ENCODE results near the gene GADL1.

DNA sequence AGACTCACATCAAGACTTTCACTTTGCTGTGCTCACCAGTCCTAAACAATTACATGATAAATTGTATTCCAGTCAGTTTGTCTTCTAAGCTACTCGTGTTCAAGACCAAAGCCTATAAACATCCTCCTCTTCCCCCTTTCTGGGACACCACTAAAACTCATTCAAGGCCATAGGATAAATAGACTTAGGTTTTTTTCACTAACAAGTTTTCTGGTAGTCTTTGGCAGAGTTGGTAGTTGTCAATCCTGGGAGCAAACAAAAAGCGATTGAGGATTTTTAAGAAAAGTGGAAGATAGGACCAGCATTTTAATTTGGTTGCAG is 173.2 kb downstream of the GADL1 start:
- TF ChIP-seq, protein P1, sequence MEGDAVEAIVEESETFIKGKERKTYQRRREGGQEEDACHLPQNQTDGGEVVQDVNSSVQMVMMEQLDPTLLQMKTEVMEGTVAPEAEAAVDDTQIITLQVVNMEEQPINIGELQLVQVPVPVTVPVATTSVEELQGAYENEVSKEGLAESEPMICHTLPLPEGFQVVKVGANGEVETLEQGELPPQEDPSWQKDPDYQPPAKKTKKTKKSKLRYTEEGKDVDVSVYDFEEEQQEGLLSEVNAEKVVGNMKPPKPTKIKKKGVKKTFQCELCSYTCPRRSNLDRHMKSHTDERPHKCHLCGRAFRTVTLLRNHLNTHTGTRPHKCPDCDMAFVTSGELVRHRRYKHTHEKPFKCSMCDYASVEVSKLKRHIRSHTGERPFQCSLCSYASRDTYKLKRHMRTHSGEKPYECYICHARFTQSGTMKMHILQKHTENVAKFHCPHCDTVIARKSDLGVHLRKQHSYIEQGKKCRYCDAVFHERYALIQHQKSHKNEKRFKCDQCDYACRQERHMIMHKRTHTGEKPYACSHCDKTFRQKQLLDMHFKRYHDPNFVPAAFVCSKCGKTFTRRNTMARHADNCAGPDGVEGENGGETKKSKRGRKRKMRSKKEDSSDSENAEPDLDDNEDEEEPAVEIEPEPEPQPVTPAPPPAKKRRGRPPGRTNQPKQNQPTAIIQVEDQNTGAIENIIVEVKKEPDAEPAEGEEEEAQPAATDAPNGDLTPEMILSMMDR (optimal IDR thresholded peaks at IDR 0.05 in 1 of 3, IDR thresholded peaks at IDR 0.05 in 1 of 3, conservative IDR thresholded peaks at IDR 0.05 in 1 of 3; ENCODE audit: extremely low read depth in 1 of 3, insufficient read depth in 2 of 3, low read length in 3 of 3): no peak
- TF ChIP-seq EZH2 (IDR thresholded peaks at IDR 0.05; ENCODE audit: low read length): no peak
